Trophoblast cell (in vitro differentiated cells and primary cell): Measurements from ENCODE around the gene WWC2.

Experiments used
- DNase-seq, 2 donors: peaks; one replicate each; pipeline ENCODE4 v3.0.0-alpha.2; 2016
- H2AFZ ChIP-seq: 2 replicates; pipeline ENCODE4 v1.6.1; 2013; ENCODE audit warnings: low read length, moderate library complexity, mild to moderate bottlenecking; ENCODE audit not compliant: insufficient read depth, poor library complexity
- H2AK5ac ChIP-seq: 2 replicates; pipeline ENCODE4 v1.6.1; 2013; ENCODE audit warnings: mild to moderate bottlenecking, low read length
- H2BK120ac ChIP-seq: 2 replicates; pipeline ENCODE4 v1.6.1; 2013; ENCODE audit warnings: low read length, mild to moderate bottlenecking, moderate library complexity; ENCODE audit not compliant: insufficient read depth, poor library complexity
- H2BK12ac ChIP-seq: 2 replicates; pipeline ENCODE4 v1.6.1; 2013; ENCODE audit warnings: mild to moderate bottlenecking, low read length, moderate library complexity
- H2BK5ac ChIP-seq: 2 replicates; pipeline ENCODE4 v1.6.1; 2013; ENCODE audit warnings: low read length, low read depth, moderate library complexity, mild to moderate bottlenecking; ENCODE audit not compliant: poor library complexity
- H3K14ac ChIP-seq: 2 replicates; pipeline ENCODE4 v1.6.1; 2013; ENCODE audit warnings: mild to moderate bottlenecking, low read length
- H3K18ac ChIP-seq: 2 replicates; pipeline ENCODE4 v1.6.1; 2013; ENCODE audit warnings: mild to moderate bottlenecking, low read length
- H3K23ac ChIP-seq: 2 replicates; pipeline ENCODE4 v1.6.1; 2013; ENCODE audit warnings: low read length
- H3K27ac ChIP-seq: 2 replicates; pipeline ENCODE4 v1.5.1; 2013; ENCODE audit warnings: low read depth, mild to moderate bottlenecking, inconsistent platforms, low read length, moderate library complexity
- H3K27me3 ChIP-seq: 2 replicates; pipeline ENCODE4 v1.6.1; 2013; ENCODE audit warnings: inconsistent platforms, mild to moderate bottlenecking, low read length, moderate library complexity; ENCODE audit not compliant: insufficient read depth
- H3K36me3 ChIP-seq, 2 experiments: 1 replicate in 1 of 2; 2 replicates in 1 of 2; pipeline ENCODE4 v1.6.1; 2013; ENCODE audit warnings: low read length in 2 of 2, mild to moderate bottlenecking in 2 of 2, moderate library complexity in 1 of 2; ENCODE audit not compliant: insufficient read depth in 2 of 2, control insufficient read depth in 1 of 2
- H3K4ac ChIP-seq: 2 replicates; pipeline ENCODE4 v1.6.1; 2013; ENCODE audit warnings: low read depth, mild to moderate bottlenecking, low read length, moderate library complexity
- H3K4me1 ChIP-seq, 2 experiments: 1 replicate in 1 of 2; 2 replicates in 1 of 2; pipeline ENCODE4 v1.6.1; 2013; ENCODE audit warnings: low read length in 2 of 2, mild to moderate bottlenecking in 2 of 2, moderate library complexity in 1 of 2; ENCODE audit not compliant: insufficient read depth in 2 of 2, control insufficient read depth in 1 of 2
- H3K4me2 ChIP-seq: 2 replicates; pipeline ENCODE4 v1.6.1; 2013; ENCODE audit warnings: inconsistent platforms, mild to moderate bottlenecking, low read length, moderate library complexity
- H3K4me3 ChIP-seq: 2 replicates; pipeline ENCODE4 v1.5.1; 2013; ENCODE audit warnings: mild to moderate bottlenecking, low read depth, low read length, inconsistent platforms
- H3K79me1 ChIP-seq: one replicate; pipeline ENCODE4 v1.6.1; 2013; ENCODE audit warnings: low read length
- H3K79me2 ChIP-seq: 2 replicates; pipeline ENCODE4 v1.6.1; 2013; ENCODE audit warnings: low read length, mild to moderate bottlenecking; ENCODE audit not compliant: control insufficient read depth, insufficient read depth, poor library complexity
- H3K9ac ChIP-seq: 2 replicates; pipeline ENCODE4 v1.6.1; 2013; ENCODE audit warnings: mild to moderate bottlenecking, low read length
- H3K9me3 ChIP-seq: 2 replicates; pipeline ENCODE4 v1.6.1; 2013; ENCODE audit warnings: low read depth, mild to moderate bottlenecking, control low read depth, inconsistent platforms, low read length; ENCODE audit not compliant: insufficient read depth
- H4K12ac ChIP-seq: 2 replicates; pipeline ENCODE4 v1.6.1; 2013; ENCODE audit warnings: low read depth, mild to moderate bottlenecking, low read length, moderate library complexity
- H4K8ac ChIP-seq: 2 replicates; pipeline ENCODE4 v1.6.1; 2013; ENCODE audit warnings: low read depth, mild to moderate bottlenecking, low read length, moderate library complexity
- H4K91ac ChIP-seq: one replicate; pipeline ENCODE4 v1.6.1; 2013; ENCODE audit warnings: low read depth, mild to moderate bottlenecking, low read length, moderate library complexity
- WGBS: extraction: QIAGEN DNeasy Blood & Tissue Kit; methylation state at CpG from one replicate; pipeline ENCODE4 v1.1.7; 2013; ENCODE audit warnings: missing lambda C conversion rate; ENCODE audit not compliant: insufficient read length, insufficient coverage; ENCODE audit errors: extremely low coverage; 5-methylcytosine and 5-hydroxymethylcytosine counted together

Gene WWC2

GRCh38 chr4:183303301-183303700 lies 204.2 kb downstream of the WWC2 start:
- H2AK5ac ChIP-seq: no peak overlapping the region
- peak; percentile 8 to 23 for DNase-seq
- peaks cover 0 to 2% of the 10 kb centered on the region in 2 experiments for H3K36me3 ChIP-seq
- no peak overlapping the region for H3K18ac ChIP-seq
- no peak overlapping the region for H3K9ac ChIP-seq
- no peaks in the 10 kb centered on the region for H3K79me1 ChIP-seq
- H4K91ac ChIP-seq: no peak overlapping the region
- H3K4me3 ChIP-seq: no peak overlapping the region
- H3K9me3 ChIP-seq: no peaks in the 10 kb centered on the region
- no peak overlapping the region for H3K14ac ChIP-seq
- no peak overlapping the region for H3K23ac ChIP-seq
- H3K27me3 ChIP-seq: no peaks in the 10 kb centered on the region
- H2BK120ac ChIP-seq: no peak overlapping the region
- H3K79me2 ChIP-seq: no peaks in the 10 kb centered on the region
- no CpG with 5 or more reads among the region's 4 CpGs for WGBS
- H3K4me1 ChIP-seq: no peaks in the 10 kb centered on the region
- H3K4ac ChIP-seq: no peak overlapping the region
- no peak overlapping the region for H4K8ac ChIP-seq
- no peak overlapping the region for H3K27ac ChIP-seq
- H3K4me2 ChIP-seq: no peak overlapping the region
- no peak overlapping the region for H2BK12ac ChIP-seq
- no peak overlapping the region for H2BK5ac ChIP-seq
- H2AFZ ChIP-seq: no peak overlapping the region
- no peak overlapping the region for H4K12ac ChIP-seq

- H3K23ac ChIP-seq: no peak overlapping the region
- no CpG with 5 or more reads among the region's 4 CpGs for WGBS
- H2BK12ac ChIP-seq: no peak overlapping the region
- H3K18ac ChIP-seq: no peak overlapping the region
- no peak overlapping the region for H3K4me2 ChIP-seq
- H3K36me3 ChIP-seq: peaks cover 0 to 2% of the 10 kb centered on the region in 2 experiments
- no peak overlapping the region for H3K9ac ChIP-seq
- no peak overlapping the region for H2AFZ ChIP-seq
- no peaks in the 10 kb centered on the region for H3K27me3 ChIP-seq
- H3K27ac ChIP-seq: no peak overlapping the region
- H4K8ac ChIP-seq: no peak overlapping the region
- no peak overlapping the region for H2AK5ac ChIP-seq
- H4K91ac ChIP-seq: no peak overlapping the region
- no peaks in the 10 kb centered on the region for H3K9me3 ChIP-seq
- no peaks in the 10 kb centered on the region for H3K79me1 ChIP-seq
- no peaks in the 10 kb centered on the region for H3K79me2 ChIP-seq
- H2BK5ac ChIP-seq: no peak overlapping the region
- no peak overlapping the region for H3K4ac ChIP-seq
- H3K14ac ChIP-seq: no peak overlapping the region
- no peaks in the 10 kb centered on the region for H3K4me1 ChIP-seq
- H2BK120ac ChIP-seq: no peak overlapping the region
- no peak overlapping the region for H4K12ac ChIP-seq
- no peak overlapping the region for H3K4me3 ChIP-seq
- no peak for DNase-seq
Observed at GRCh38 chr4:183304067-183304466, 205.0 kb downstream of the WWC2 start.

DNA sequence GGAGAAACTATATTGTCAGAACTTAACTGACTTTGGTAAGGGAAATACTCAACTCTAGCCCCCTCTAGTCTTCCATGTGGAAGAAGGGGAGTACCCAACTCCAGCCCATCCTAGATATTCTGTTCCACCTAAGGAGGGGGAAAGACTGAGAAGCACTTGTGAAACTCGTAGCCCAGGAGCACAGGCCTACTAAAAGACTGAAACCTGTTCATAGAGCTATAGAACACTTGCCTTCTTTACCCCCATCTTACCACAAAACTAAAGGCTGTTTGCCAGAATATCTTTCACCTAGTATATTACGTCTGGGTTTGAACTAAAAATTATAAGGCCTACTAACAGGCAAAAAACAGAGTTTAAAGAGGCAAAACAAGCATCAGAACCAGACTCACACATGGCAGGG lies 205.5 kb downstream of the WWC2 start:
- H3K4me2 ChIP-seq: no peak overlapping the region
- H4K91ac ChIP-seq: no peak overlapping the region
- H3K79me1 ChIP-seq: no peaks in the 10 kb centered on the region
- DNase-seq: no peak
- H3K23ac ChIP-seq: no peak overlapping the region
- no peak overlapping the region for H4K8ac ChIP-seq
- no peaks in the 10 kb centered on the region for H3K79me2 ChIP-seq
- H2AFZ ChIP-seq: no peak overlapping the region
- no peak overlapping the region for H3K18ac ChIP-seq
- WGBS: no CpG with 5 or more reads among the region's 2 CpGs
- no peaks in the 10 kb centered on the region for H3K27me3 ChIP-seq
- H3K4me3 ChIP-seq: no peak overlapping the region
- H2BK12ac ChIP-seq: no peak overlapping the region
- H3K14ac ChIP-seq: no peak overlapping the region
- H3K27ac ChIP-seq: no peak overlapping the region
- H3K9ac ChIP-seq: no peak overlapping the region
- H4K12ac ChIP-seq: no peak overlapping the region
- no peak overlapping the region for H3K4ac ChIP-seq
- no peak overlapping the region for H2BK120ac ChIP-seq
- peaks cover 0 to under 1% of the 10 kb centered on the region in 2 experiments for H3K36me3 ChIP-seq
- no peak overlapping the region for H2AK5ac ChIP-seq
- no peaks in the 10 kb centered on the region for H3K4me1 ChIP-seq
- H3K9me3 ChIP-seq: no peaks in the 10 kb centered on the region
- H2BK5ac ChIP-seq: no peak overlapping the region

DNA sequence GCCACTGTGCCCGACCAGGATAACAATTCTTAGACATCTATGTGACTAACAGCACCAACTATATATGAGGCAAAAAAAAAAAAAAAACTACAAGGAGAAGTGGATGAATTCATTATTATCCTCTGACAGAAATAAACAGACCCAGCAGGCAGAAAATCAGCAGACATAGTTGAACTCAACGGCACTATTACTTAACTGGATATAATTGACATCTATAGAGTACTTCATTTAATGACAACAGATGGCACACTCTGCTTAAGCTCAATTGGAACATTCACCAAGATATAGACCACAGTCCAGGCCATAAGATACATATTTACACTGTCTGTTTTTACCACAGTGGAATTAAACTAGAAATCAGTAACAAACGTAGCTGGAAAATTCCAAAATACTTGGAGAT lies 207.8 kb downstream of the WWC2 start:
- no CpG with 5 or more reads among the region's 3 CpGs for WGBS
- Histone ChIP-seq H3K9me3 (no peaks in the 10 kb centered on the region), H2AK5ac (no peak overlapping the region), H2BK12ac (no peak overlapping the region), H3K27ac (no peak overlapping the region), H3K4me1 (no peaks in the 10 kb centered on the region), H3K36me3 (no peaks in the 10 kb centered on the region), H4K91ac (no peak overlapping the region), H3K23ac (no peak overlapping the region), H3K79me1 (no peaks in the 10 kb centered on the region), H4K12ac (no peak overlapping the region), H2AFZ (no peak overlapping the region), H3K4me2 (no peak overlapping the region), H3K4me3 (no peak overlapping the region), H2BK5ac (no peak overlapping the region), H2BK120ac (no peak overlapping the region), H3K79me2 (no peaks in the 10 kb centered on the region), H3K4ac (no peak overlapping the region), H3K27me3 (no peaks in the 10 kb centered on the region), H3K18ac (no peak overlapping the region), H3K14ac (no peak overlapping the region), H4K8ac (no peak overlapping the region), H3K9ac (no peak overlapping the region)
- no peak for DNase-seq
